ENCODE results near the gene CYP46A1. TPM values are rescaled to one million over a fixed set of nuclear protein-coding genes. Genes with fewer than 3 reads are reported as not detected.

Gene CYP46A1
- total and polyA plus RNA-seq, 2 donors (not counting 1 experiment from before 2014, with no cell fraction given), result 0.11 to 0.33 TPM

- H2AFZ ChIP-seq (ENCODE audit: low read length), result peak overlapping the region; percentile 90
- H3K79me2 ChIP-seq (ENCODE audit: control insufficient read depth, insufficient read depth, low read length), result no peaks in the 10 kb centered on the region
- DNase-seq (ENCODE audit: low read depth in 2 of 2), result no peak
- H3K4me1 ChIP-seq (ENCODE audit: control insufficient read depth, extremely low read depth, insufficient read depth, low read length), result peaks cover 5% of the 10 kb centered on the region
- no peaks in the 10 kb centered on the region for H3K36me3 ChIP-seq (ENCODE audit: control insufficient read depth, insufficient read depth, low read length)
- TF ChIP-seq CTCF (conservative IDR thresholded peaks at IDR 0.05 in 1 of 2, IDR thresholded peaks at IDR 0.05 in 1 of 2; ENCODE audit: low read depth in 1 of 2, low read length in 2 of 2) (no peak), EZH2 (IDR thresholded peaks at IDR 0.05; ENCODE audit: low read length, missing control alignments) (no peak)
- no peak overlapping the region for H3K27ac ChIP-seq (ENCODE audit: insufficient read depth, low read length)
- H3K9ac ChIP-seq (ENCODE audit: insufficient read depth, low read length), result no peak overlapping the region
- peak overlapping the region; percentile 87 for H3K4me2 ChIP-seq (ENCODE audit: extremely low read depth, insufficient read depth, low read length)
- no peaks in the 10 kb centered on the region for H4K20me1 ChIP-seq (ENCODE audit: control insufficient read depth, extremely low read depth, insufficient read depth, low read length)
- H3K27me3 ChIP-seq (ENCODE audit: control insufficient read depth, insufficient read depth, low read length), result no peaks in the 10 kb centered on the region
- peak overlapping the region in 3 of 4 experiments; percentile 27 to 60 (median 52) for H3K4me3 ChIP-seq (replicated peaks in 1 of 4; ENCODE audit: control extremely low read depth in 1 of 4, insufficient read depth in 1 of 4, low read depth in 3 of 4, low read length in 4 of 4)
- no peaks in the 10 kb centered on the region for H3K9me3 ChIP-seq (ENCODE audit: control insufficient read depth, insufficient read depth, low read depth, low read length)
Observed at GRCh38 chr14:99737956-99738667, 54.0 kb downstream of the CYP46A1 start.

- Histone ChIP-seq H3K36me3 (ENCODE audit: control insufficient read depth, insufficient read depth, low read length) (no peaks in the 10 kb centered on the region), H3K27me3 (ENCODE audit: control insufficient read depth, insufficient read depth, low read length) (no peaks in the 10 kb centered on the region), H3K4me1 (ENCODE audit: control insufficient read depth, extremely low read depth, insufficient read depth, low read length) (peaks cover 10% of the 10 kb centered on the region), H2AFZ (ENCODE audit: low read length) (no peak overlapping the region), H3K9me3 (ENCODE audit: control insufficient read depth, insufficient read depth, low read depth, low read length) (no peaks in the 10 kb centered on the region), H3K4me2 (ENCODE audit: extremely low read depth, insufficient read depth, low read length) (no peak overlapping the region), H3K9ac (ENCODE audit: insufficient read depth, low read length) (no peak overlapping the region), H3K4me3 (replicated peaks in 1 of 4; ENCODE audit: control extremely low read depth in 1 of 4, insufficient read depth in 1 of 4, low read depth in 3 of 4, low read length in 4 of 4) (no peak overlapping the region), H3K27ac (ENCODE audit: insufficient read depth, low read length) (no peak overlapping the region), H3K79me2 (ENCODE audit: control insufficient read depth, insufficient read depth, low read length) (no peaks in the 10 kb centered on the region), H4K20me1 (ENCODE audit: control insufficient read depth, extremely low read depth, insufficient read depth, low read length) (no peaks in the 10 kb centered on the region)
- TF ChIP-seq EZH2 (IDR thresholded peaks at IDR 0.05; ENCODE audit: low read length, missing control alignments), result no peak
- no peak for TF ChIP-seq CTCF (conservative IDR thresholded peaks at IDR 0.05 in 1 of 2, IDR thresholded peaks at IDR 0.05 in 1 of 2; ENCODE audit: low read depth in 1 of 2, low read length in 2 of 2)
- no peak for DNase-seq (ENCODE audit: low read depth in 2 of 2)
Observed at GRCh38 chr14:99740411-99740810, 56.3 kb downstream of the CYP46A1 start.

- Histone ChIP-seq H3K27ac (ENCODE audit: insufficient read depth, low read length) (no peak overlapping the region), H3K4me1 (ENCODE audit: control insufficient read depth, extremely low read depth, insufficient read depth, low read length) (peaks cover 18% of the 10 kb centered on the region), H2AFZ (ENCODE audit: low read length) (no peak overlapping the region), H3K79me2 (ENCODE audit: control insufficient read depth, insufficient read depth, low read length) (no peaks in the 10 kb centered on the region), H3K27me3 (ENCODE audit: control insufficient read depth, insufficient read depth, low read length) (no peaks in the 10 kb centered on the region), H3K36me3 (ENCODE audit: control insufficient read depth, insufficient read depth, low read length) (no peaks in the 10 kb centered on the region), H3K9ac (ENCODE audit: insufficient read depth, low read length) (no peak overlapping the region), H3K4me3 (replicated peaks in 1 of 4; ENCODE audit: control extremely low read depth in 1 of 4, insufficient read depth in 1 of 4, low read depth in 3 of 4, low read length in 4 of 4) (no peak overlapping the region), H3K9me3 (ENCODE audit: control insufficient read depth, insufficient read depth, low read depth, low read length) (no peaks in the 10 kb centered on the region), H4K20me1 (ENCODE audit: control insufficient read depth, extremely low read depth, insufficient read depth, low read length) (no peaks in the 10 kb centered on the region), H3K4me2 (ENCODE audit: extremely low read depth, insufficient read depth, low read length) (no peak overlapping the region)
- TF ChIP-seq EZH2 (IDR thresholded peaks at IDR 0.05; ENCODE audit: low read length, missing control alignments), result no peak
- TF ChIP-seq CTCF (conservative IDR thresholded peaks at IDR 0.05 in 1 of 2, IDR thresholded peaks at IDR 0.05 in 1 of 2; ENCODE audit: low read depth in 1 of 2, low read length in 2 of 2), result no peak
- no peak for DNase-seq (ENCODE audit: low read depth in 2 of 2)
Observed at GRCh38 chr14:99741227-99741976, 57.3 kb downstream of the CYP46A1 start.
